Cardiac fibroblast (primary cell): ENCODE results near the gene ATP8A2.

Source experiments
- DNase-seq, 2 donors: peaks; one replicate each; pipeline versions ENCODE4 v3.0.0 to v3.0.0-alpha.2; 2010; ENCODE audit warnings: low read depth in 2 of 2
- H3K4me3 ChIP-seq, 2 donors: replicated peaks in 1 of 2; 1 replicate in 1 of 2; 2 replicates in 1 of 2; pipeline ENCODE4 v1.5.1; 2011; ENCODE audit warnings: low read depth in 2 of 2, low read length in 2 of 2, mild to moderate bottlenecking in 2 of 2, moderate library complexity in 1 of 2
- CTCF ChIP-seq: IDR thresholded peaks from one replicate; pipeline ENCODE4 v1.5.1; 2011; ENCODE audit warnings: low read depth, mild to moderate bottlenecking, low read length, inconsistent platforms

ATP8A2 gene

GRCh38 chr13:25843692-25844091 lies 471.9 kb downstream of the ATP8A2 start:
- no peak overlapping the region for H3K4me3 ChIP-seq
- TF ChIP-seq CTCF = no peak
- no peak for DNase-seq

DNA sequence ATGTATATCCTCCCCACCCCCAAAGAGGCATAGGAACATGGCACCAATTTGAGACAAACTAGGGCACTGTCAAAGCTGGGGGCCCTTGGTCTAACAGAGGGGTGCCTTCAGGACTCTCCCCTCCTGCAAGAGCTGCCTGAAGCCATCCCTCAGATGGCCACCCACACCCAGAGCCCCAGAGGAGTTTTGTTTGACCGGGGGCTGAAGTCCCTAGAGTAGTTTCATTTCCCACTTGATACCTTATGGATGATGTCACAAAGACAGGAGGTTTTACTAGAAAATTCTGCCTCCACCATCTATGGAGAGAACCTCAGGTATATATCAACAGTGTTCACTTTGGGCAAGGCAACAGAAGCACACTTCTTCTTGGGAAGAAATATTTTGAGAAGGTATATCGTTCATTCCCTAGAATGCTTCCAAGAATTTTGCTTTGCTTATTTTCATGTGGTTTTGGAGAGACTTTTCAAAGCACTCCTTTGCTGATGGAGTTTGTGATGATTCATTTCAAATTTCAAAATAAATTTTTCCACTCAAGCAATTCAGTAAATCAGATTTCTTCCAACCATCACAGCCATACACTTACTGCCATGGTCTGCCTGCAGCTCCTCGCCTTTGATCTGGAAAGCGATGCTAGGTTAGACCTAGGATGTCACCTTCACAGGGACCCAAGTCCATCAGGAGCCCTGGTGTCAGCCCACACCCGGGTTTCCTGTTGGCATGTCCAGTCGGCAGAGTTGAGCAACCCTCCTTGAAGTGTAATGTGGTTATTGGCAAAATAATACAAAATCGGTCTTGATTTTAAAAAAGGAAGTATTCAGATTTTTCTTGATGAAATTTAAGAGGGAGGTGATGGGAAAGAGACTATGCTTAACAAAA lies 473.0 kb downstream of the ATP8A2 start:
- no peak for DNase-seq
- no peak for TF ChIP-seq CTCF
- H3K4me3 ChIP-seq = no peak overlapping the region

DNA sequence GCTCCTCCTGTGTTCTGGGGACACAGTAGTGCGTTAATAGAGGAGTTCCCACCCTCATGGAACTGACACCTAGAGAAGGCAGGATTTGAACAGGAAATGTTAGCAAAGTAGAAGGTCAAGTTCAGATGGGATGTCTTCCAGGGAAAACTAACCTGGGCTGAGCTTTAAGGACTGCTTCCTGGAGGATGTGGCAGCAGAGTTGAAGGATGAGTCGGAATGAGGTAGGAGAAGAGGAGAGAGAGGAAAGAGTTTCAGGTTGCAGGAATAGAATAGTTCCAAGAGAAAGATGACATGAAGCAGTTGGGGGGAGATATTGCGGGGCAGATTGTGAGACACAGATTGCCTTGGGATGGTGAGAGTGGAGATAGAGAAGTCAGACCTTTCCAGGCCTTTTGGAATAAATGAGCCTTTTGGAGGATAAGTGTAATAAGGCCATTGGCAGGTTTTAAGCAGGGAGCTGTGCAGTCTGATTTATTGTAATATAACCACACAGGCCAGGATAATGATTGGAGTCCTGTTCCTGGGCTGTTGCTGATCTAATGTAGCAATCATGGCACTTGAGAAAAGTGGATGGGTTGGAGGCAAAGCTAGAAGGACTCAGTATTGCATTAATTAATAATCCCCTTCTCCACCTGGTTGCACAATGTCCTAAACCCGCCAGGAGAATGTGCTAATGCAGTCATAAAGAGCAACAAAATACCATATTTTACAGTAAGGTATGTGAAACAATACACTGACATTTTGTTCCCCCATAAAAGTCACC lies 474.6 kb downstream of the ATP8A2 start:
- no peak for TF ChIP-seq CTCF
- DNase-seq = no peak
- H3K4me3 ChIP-seq = no peak overlapping the region

- H3K4me3 ChIP-seq = no peak overlapping the region
- no peak for TF ChIP-seq CTCF
- no peak for DNase-seq
Observed at GRCh38 chr13:25847145-25847544, 475.4 kb downstream of the ATP8A2 start.

GRCh38 chr13:25847635-25848626 lies 476.2 kb downstream of the ATP8A2 start:
- no peak overlapping the region for H3K4me3 ChIP-seq
- TF ChIP-seq CTCF = no peak
- DNase-seq = no peak

GRCh38 chr13:25848812-25849745 lies 477.3 kb downstream of the ATP8A2 start:
- DNase-seq = no peak
- TF ChIP-seq CTCF = no peak
- no peak overlapping the region for H3K4me3 ChIP-seq
